Bronchial epithelial cell (primary cell): Measurements from ENCODE around the gene HSF2BP. TPM values are rescaled to one million over a fixed set of nuclear protein-coding genes. Genes with fewer than 3 reads are reported as not detected.

Experiments
- DNase-seq: peaks from one replicate; pipeline ENCODE4 v3.0.0-alpha.2; 2010; ENCODE audit warnings: low read depth
- FAIRE-seq: peaks from 2 replicates; lab custom pipeline; 2011; peaks lifted over from hg19 to GRCh38; lab: Jason Lieb, UNC
- H3K27me3 ChIP-seq: 2 replicates; pipeline ENCODE4 v1.5.1; 2011; ENCODE audit warnings: low read length; ENCODE audit not compliant: control insufficient read depth, insufficient read depth
- H3K36me3 ChIP-seq: 2 replicates; pipeline ENCODE4 v1.5.1; 2011; ENCODE audit warnings: low read length; ENCODE audit not compliant: control insufficient read depth, insufficient read depth
- H3K4me3 ChIP-seq: 2 replicates; pipeline ENCODE4 v1.5.1; 2011; ENCODE audit warnings: mild to moderate bottlenecking, low read depth, low read length, control low read depth
- total RNA-seq: library from RNA; depleted of rRNA; stranded (reverse); fragments of >200 nt; gene quantifications from 2 replicates; pipeline ENCODE4 v1.2.1, GENCODE V29; 2014
- TF ChIP-seq, protein P1 (sequence below): IDR thresholded peaks from 2 replicates; pipeline ENCODE4 v1.5.1; 2011; ENCODE audit warnings: mild to moderate bottlenecking, moderate library complexity, low read length, control low read depth, inconsistent platforms; ENCODE audit not compliant: insufficient read depth, severe bottlenecking

The HSF2BP gene
- total RNA-seq, 1 donor from 2014 or later, result 6.6 TPM

DNA sequence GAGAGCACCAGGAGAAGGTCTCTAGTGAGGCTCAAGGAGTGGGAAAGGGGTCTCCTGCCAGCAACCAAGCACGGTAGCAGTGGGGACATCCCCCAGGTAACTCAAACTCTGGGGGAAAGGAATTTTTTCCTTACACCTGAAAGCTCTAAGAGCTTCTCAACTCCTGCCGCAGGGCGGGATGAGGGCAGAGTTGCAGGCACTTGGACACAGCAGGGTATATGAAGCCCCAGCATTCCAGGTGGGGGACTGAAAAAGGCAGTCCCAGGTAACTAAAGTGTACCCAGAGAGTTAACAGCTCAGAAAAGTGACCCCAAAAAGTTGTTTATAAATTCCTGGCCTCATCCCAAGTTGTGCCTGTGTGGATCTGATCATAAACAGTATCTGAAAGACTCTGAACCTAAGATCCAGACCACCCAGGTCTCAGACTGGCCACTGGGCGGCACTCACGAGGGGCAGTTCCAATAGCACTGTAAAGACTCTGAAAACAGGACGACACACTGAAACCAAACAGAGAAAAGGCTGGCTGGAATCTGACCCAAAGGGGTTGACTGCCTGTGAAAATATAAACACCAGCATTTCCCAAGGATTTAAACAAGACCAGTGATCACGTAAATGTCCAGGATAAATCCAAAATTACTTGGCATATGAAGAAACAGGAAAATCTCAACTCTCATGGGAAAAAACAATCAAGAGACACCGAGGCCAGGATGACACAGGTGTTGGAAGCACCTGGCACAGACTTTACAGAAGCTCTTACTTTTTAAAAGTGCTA, 47.5 kb downstream of the HSF2BP start:
- TF ChIP-seq, protein P1, sequence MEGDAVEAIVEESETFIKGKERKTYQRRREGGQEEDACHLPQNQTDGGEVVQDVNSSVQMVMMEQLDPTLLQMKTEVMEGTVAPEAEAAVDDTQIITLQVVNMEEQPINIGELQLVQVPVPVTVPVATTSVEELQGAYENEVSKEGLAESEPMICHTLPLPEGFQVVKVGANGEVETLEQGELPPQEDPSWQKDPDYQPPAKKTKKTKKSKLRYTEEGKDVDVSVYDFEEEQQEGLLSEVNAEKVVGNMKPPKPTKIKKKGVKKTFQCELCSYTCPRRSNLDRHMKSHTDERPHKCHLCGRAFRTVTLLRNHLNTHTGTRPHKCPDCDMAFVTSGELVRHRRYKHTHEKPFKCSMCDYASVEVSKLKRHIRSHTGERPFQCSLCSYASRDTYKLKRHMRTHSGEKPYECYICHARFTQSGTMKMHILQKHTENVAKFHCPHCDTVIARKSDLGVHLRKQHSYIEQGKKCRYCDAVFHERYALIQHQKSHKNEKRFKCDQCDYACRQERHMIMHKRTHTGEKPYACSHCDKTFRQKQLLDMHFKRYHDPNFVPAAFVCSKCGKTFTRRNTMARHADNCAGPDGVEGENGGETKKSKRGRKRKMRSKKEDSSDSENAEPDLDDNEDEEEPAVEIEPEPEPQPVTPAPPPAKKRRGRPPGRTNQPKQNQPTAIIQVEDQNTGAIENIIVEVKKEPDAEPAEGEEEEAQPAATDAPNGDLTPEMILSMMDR, result peak; percentile 72
- peak; percentile 57 for DNase-seq
- H3K27me3 ChIP-seq, result no peaks in the 10 kb centered on the region
- no peaks in the 10 kb centered on the region for H3K36me3 ChIP-seq
- no peak for FAIRE-seq
- no peak overlapping the region for H3K4me3 ChIP-seq

DNA sequence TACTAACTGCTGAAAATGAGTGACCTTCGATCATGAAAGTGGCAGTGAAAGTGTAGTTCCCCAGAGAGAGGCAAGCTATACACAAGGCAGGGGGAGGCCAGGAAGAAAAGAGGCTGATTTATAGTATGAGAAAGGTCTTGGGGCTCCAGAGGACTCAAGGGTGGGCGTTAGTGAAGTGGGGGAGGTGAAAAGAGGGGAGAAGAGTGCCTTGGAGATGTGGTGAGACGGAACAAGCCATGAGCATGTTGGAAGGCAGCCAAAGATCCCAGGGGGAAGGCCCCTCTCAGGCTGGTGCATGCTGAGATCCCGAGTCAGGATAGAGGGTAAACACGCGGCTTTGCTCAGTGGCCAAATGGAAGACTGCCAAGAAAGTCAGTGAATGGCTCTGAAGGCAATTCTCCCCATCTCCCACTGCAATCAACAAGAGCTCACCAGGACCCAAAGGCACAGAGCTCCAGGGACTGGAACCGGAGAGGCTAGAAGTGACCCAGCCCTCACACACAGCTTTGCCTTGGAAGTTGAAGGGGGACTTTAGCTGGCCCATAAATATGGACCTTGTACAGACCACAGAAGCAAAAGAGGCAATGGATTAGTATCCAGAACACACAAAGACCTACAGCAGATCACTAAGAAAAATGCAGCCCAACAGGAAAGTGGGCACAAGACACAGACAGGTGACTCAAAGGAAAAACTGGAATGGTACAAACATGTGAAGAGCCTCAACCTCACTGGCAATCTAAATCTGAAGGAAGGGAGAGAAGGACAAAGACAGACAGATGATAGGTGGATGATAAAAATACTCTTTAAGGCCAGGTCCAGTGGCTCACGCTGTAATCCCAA, 49.6 kb downstream of the HSF2BP start:
- FAIRE-seq, result no peak
- peak; percentile 96 for DNase-seq
- TF ChIP-seq, protein P1, result no peak
- Histone ChIP-seq H3K36me3 (no peaks in the 10 kb centered on the region), H3K27me3 (no peaks in the 10 kb centered on the region), H3K4me3 (no peak overlapping the region)

DNA sequence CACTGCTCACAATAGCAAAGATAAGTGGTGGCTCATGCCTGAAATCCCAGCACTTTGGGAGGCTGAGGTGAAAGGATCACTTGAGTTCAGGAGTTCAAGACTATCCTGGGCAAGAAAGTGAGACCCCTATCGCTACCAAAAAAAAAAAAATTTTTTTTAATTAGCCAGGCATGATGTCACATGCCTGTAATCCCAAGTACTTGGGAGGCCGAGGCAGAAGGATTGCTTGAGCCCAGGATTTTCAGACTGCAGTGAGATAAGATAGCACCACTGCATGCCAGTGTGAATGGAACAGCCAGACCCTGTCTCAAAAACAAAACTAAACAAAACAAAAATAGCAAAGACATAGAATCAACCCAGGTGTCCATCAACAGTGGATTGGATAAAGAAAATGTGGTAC, 50.6 kb downstream of the HSF2BP start:
- Histone ChIP-seq H3K36me3 (no peaks in the 10 kb centered on the region), H3K27me3 (no peaks in the 10 kb centered on the region), H3K4me3 (no peak overlapping the region)
- DNase-seq (no peak), FAIRE-seq (no peak)
- TF ChIP-seq, protein P1, result no peak

DNA sequence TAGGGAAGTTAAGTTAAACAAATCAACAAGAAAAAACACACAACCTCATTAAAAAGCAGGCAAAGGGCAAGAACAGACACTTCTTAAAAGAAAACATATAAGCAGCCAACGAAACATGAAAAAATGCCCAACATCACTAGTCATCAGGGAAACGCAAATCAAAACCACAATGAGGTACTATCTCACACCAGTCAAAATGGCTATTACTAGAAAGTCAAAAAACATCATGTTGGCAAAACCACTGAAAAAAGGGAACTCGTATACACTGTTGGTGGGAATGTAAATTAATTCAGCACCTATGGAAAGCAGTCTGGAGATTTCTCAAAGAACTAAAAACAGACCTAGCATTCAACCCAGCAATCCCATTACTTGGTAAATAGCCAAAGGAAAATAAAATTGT, 51.1 kb downstream of the HSF2BP start:
- Histone ChIP-seq H3K4me3 (no peak overlapping the region), H3K36me3 (no peaks in the 10 kb centered on the region), H3K27me3 (no peaks in the 10 kb centered on the region)
- FAIRE-seq (no peak), DNase-seq (peak; percentile 89)
- TF ChIP-seq, protein P1, result no peak

DNA sequence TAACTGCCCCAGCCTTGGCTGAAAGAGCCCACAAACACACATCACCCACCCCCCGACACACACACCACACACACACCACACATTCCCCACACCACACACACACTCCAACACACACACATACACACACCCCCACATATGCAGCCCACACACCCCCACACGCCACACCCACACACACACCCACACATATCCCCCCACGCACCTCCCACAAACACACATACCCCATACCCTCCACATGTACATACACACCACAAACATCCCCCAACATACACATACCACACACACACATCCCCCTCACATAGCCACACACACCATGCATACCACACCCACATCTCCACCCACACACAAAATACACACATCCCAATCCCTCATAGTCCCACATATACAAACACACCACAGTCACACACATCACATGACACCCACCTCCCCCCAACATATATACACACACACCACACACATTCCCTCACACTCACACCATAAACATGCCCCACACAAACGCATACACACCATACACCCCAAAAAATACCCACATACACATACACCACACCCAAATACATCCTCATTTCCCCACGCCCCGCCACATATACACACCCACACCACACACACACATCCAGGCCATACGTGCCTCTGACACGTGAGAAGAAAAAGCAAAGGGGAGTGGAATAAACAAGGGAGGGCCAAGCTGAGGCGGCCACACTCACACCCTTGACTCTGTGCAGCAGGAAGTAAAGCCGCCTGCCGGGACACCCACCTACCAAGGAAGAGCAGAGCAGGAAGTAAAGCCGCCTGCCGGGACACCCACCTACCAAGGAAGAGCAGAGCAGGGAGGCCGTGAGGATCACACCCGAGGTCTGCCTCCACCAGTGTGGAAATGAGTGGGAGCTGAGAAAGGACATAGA, 53.7 kb downstream of the HSF2BP start:
- no peak for FAIRE-seq
- Histone ChIP-seq H3K4me3 (no peak overlapping the region), H3K36me3 (no peaks in the 10 kb centered on the region), H3K27me3 (no peaks in the 10 kb centered on the region)
- TF ChIP-seq, protein P1, result no peak
- DNase-seq, result no peak
